Subcutaneous adipose tissue (tissue), 4 donors: Measurements from ENCODE around the gene IL1R1. TPM values are rescaled to one million over a fixed set of nuclear protein-coding genes. Genes with fewer than 3 reads are reported as not detected.

Experiments used
- CTCF ChIP-seq: fragments of 450-650 bp; IDR thresholded peaks from one replicate; pipeline ENCODE4 v1.5.1; 2016; ENCODE audit warnings: low read depth, mild to moderate bottlenecking, control low read depth, antibody characterized with exemption, moderate library complexity
- total RNA-seq, 4 donors: library from RNA; depleted of rRNA; stranded (reverse); fragments of >200 nt; gene quantifications; one replicate each; pipeline ENCODE4 v1.1.0, GENCODE V29; 2016

Gene IL1R1
- total RNA-seq, 4 donors from 2014 or later = 159 to 381 (median 193) TPM

- no peak for TF ChIP-seq CTCF
Measured at GRCh38 chr2:102114851-102115497, 27.6 kb upstream of the IL1R1 start.

GRCh38 chr2:102116630-102117471 lies 25.7 kb upstream of the IL1R1 start:
- TF ChIP-seq CTCF = no peak

- TF ChIP-seq CTCF = no peak
Measured at GRCh38 chr2:102117472-102117858, 25.1 kb upstream of the IL1R1 start.

- TF ChIP-seq CTCF = no peak
Measured at GRCh38 chr2:102119255-102119654, 23.3 kb upstream of the IL1R1 start.

- no peak for TF ChIP-seq CTCF
Measured at GRCh38 chr2:102120261-102120660, 22.3 kb upstream of the IL1R1 start.

- no peak for TF ChIP-seq CTCF
Measured at GRCh38 chr2:102120701-102121159, 21.8 kb upstream of the IL1R1 start.

- TF ChIP-seq CTCF = no peak
Measured at GRCh38 chr2:102122115-102122514, 20.4 kb upstream of the IL1R1 start.
